SH-SY5Y (cell line): ENCODE data around the gene MTHFD2.

ENCODE experiments used
- GATA2 ChIP-seq: IDR thresholded peaks from 2 replicates; pipeline ENCODE4 v1.6.1; 2011; ENCODE audit warnings: mild to moderate bottlenecking, low read depth, low read length
- GATA3 ChIP-seq: IDR thresholded peaks from 2 replicates; pipeline ENCODE4 v1.6.1; 2011; ENCODE audit warnings: low read depth, mild to moderate bottlenecking, low read length, moderate library complexity

- TF ChIP-seq GATA2 (no peak), GATA3 (no peak)
These were observed 62.9 kb downstream of the MTHFD2 start for GRCh38 chr2:74261204-74261864.
